ENCODE results near the gene PGA3.

The PGA3 gene

GRCh38 chr11:61168042-61168688 lies 35.1 kb upstream of the PGA3 start:
- no CpG with 5 or more reads among the region's 9 CpGs for WGBS (ENCODE audit: extremely low coverage, insufficient coverage, low lambda C conversion rate)

GRCh38 chr11:61168800-61169199 lies 34.5 kb upstream of the PGA3 start:
- H3K4me3 ChIP-seq (ENCODE audit: low read length): no peak overlapping the region
- no peak overlapping the region for H4K8ac ChIP-seq (ENCODE audit: low read depth, low read length)
- H3K4ac ChIP-seq (ENCODE audit: low read depth, low read length): no peak overlapping the region
- no peaks in the 10 kb centered on the region for H3K79me2 ChIP-seq (ENCODE audit: control insufficient read depth, insufficient read depth, low read length)
- H2BK5ac ChIP-seq (ENCODE audit: low read length): no peak overlapping the region
- no peaks in the 10 kb centered on the region for H3K36me3 ChIP-seq (ENCODE audit: control insufficient read depth, insufficient read depth, low read length)
- H3K27me3 ChIP-seq (ENCODE audit: insufficient read depth, low read length, poor library complexity): no peaks in the 10 kb centered on the region
- no peak overlapping the region for H2AK5ac ChIP-seq (ENCODE audit: low read length)
- H3K9ac ChIP-seq (ENCODE audit: low read length): no peak overlapping the region
- WGBS (ENCODE audit: extremely low coverage, insufficient coverage, low lambda C conversion rate): no CpG with 5 or more reads among the region's 1 CpG
- H3K4me2 ChIP-seq (ENCODE audit: low read length): no peak overlapping the region
- H3K79me1 ChIP-seq (ENCODE audit: low read length): no peaks in the 10 kb centered on the region
- H3K18ac ChIP-seq (ENCODE audit: low read length): no peak overlapping the region
- no peaks in the 10 kb centered on the region for H3K4me1 ChIP-seq (ENCODE audit: control insufficient read depth, low read depth, low read length)
- H3K27ac ChIP-seq (ENCODE audit: low read depth, low read length): no peak overlapping the region
- H3K23ac ChIP-seq (ENCODE audit: low read length): no peak overlapping the region
- DNase-seq: no peak
- H2BK120ac ChIP-seq (ENCODE audit: low read depth, low read length): no peak overlapping the region
- no peak overlapping the region for H4K5ac ChIP-seq (ENCODE audit: low read length)
- no peak overlapping the region for H2BK15ac ChIP-seq (replicated peaks; ENCODE audit: low read depth)
- H3K56ac ChIP-seq (ENCODE audit: low read length): no peak overlapping the region

More at GRCh38 chr11:61168042-61168688, 35.1 kb upstream of the PGA3 start:
- no peak overlapping the region for H2BK120ac ChIP-seq (ENCODE audit: low read depth, low read length)
- H2AK5ac ChIP-seq (ENCODE audit: low read length): no peak overlapping the region
- no peaks in the 10 kb centered on the region for H3K27me3 ChIP-seq (ENCODE audit: insufficient read depth, low read length, poor library complexity)
- no peak overlapping the region for H4K8ac ChIP-seq (ENCODE audit: low read depth, low read length)
- H3K4me1 ChIP-seq (ENCODE audit: control insufficient read depth, low read depth, low read length): no peaks in the 10 kb centered on the region
- H3K23ac ChIP-seq (ENCODE audit: low read length): no peak overlapping the region
- no peak overlapping the region for H2BK15ac ChIP-seq (replicated peaks; ENCODE audit: low read depth)
- H2BK5ac ChIP-seq (ENCODE audit: low read length): no peak overlapping the region
- no peak overlapping the region for H3K4me3 ChIP-seq (ENCODE audit: low read length)
- no peak overlapping the region for H3K18ac ChIP-seq (ENCODE audit: low read length)
- no peaks in the 10 kb centered on the region for H3K79me1 ChIP-seq (ENCODE audit: low read length)
- no peak overlapping the region for H3K9ac ChIP-seq (ENCODE audit: low read length)
- H3K4me2 ChIP-seq (ENCODE audit: low read length): no peak overlapping the region
- DNase-seq: no peak
- no peaks in the 10 kb centered on the region for H3K36me3 ChIP-seq (ENCODE audit: control insufficient read depth, insufficient read depth, low read length)
- no peak overlapping the region for H3K56ac ChIP-seq (ENCODE audit: low read length)
- H4K5ac ChIP-seq (ENCODE audit: low read length): no peak overlapping the region
- H3K27ac ChIP-seq (ENCODE audit: low read depth, low read length): no peak overlapping the region
- H3K79me2 ChIP-seq (ENCODE audit: control insufficient read depth, insufficient read depth, low read length): no peaks in the 10 kb centered on the region
- H3K4ac ChIP-seq (ENCODE audit: low read depth, low read length): no peak overlapping the region

GRCh38 chr11:61170566-61170965 lies 32.7 kb upstream of the PGA3 start:
- DNase-seq: no peak
- Histone ChIP-seq H3K18ac (ENCODE audit: low read length) (no peak overlapping the region), H3K79me2 (ENCODE audit: control insufficient read depth, insufficient read depth, low read length) (no peaks in the 10 kb centered on the region), H3K79me1 (ENCODE audit: low read length) (no peaks in the 10 kb centered on the region), H3K23ac (ENCODE audit: low read length) (no peak overlapping the region), H4K8ac (ENCODE audit: low read depth, low read length) (no peak overlapping the region), H3K36me3 (ENCODE audit: control insufficient read depth, insufficient read depth, low read length) (no peaks in the 10 kb centered on the region), H3K27me3 (ENCODE audit: insufficient read depth, low read length, poor library complexity) (no peaks in the 10 kb centered on the region), H3K9ac (ENCODE audit: low read length) (no peak overlapping the region), H3K4me2 (ENCODE audit: low read length) (no peak overlapping the region), H2AK5ac (ENCODE audit: low read length) (no peak overlapping the region), H3K4ac (ENCODE audit: low read depth, low read length) (no peak overlapping the region), H2BK15ac (replicated peaks; ENCODE audit: low read depth) (no peak overlapping the region), H2BK5ac (ENCODE audit: low read length) (no peak overlapping the region), H3K4me3 (ENCODE audit: low read length) (no peak overlapping the region), H3K56ac (ENCODE audit: low read length) (no peak overlapping the region), H3K27ac (ENCODE audit: low read depth, low read length) (no peak overlapping the region), H2BK120ac (ENCODE audit: low read depth, low read length) (no peak overlapping the region), H4K5ac (ENCODE audit: low read length) (no peak overlapping the region), H3K4me1 (ENCODE audit: control insufficient read depth, low read depth, low read length) (no peaks in the 10 kb centered on the region)
- no CpG with 5 or more reads among the region's 9 CpGs for WGBS (ENCODE audit: extremely low coverage, insufficient coverage, low lambda C conversion rate)

- no peak for DNase-seq
- Histone ChIP-seq H3K36me3 (ENCODE audit: control insufficient read depth, insufficient read depth, low read length) (no peaks in the 10 kb centered on the region), H3K9ac (ENCODE audit: low read length) (no peak overlapping the region), H3K56ac (ENCODE audit: low read length) (no peak overlapping the region), H3K4me2 (ENCODE audit: low read length) (no peak overlapping the region), H3K18ac (ENCODE audit: low read length) (no peak overlapping the region), H3K23ac (ENCODE audit: low read length) (no peak overlapping the region), H2AK5ac (ENCODE audit: low read length) (no peak overlapping the region), H3K27me3 (ENCODE audit: insufficient read depth, low read length, poor library complexity) (no peaks in the 10 kb centered on the region), H3K4ac (ENCODE audit: low read depth, low read length) (no peak overlapping the region), H3K79me1 (ENCODE audit: low read length) (no peaks in the 10 kb centered on the region), H3K4me1 (ENCODE audit: control insufficient read depth, low read depth, low read length) (no peaks in the 10 kb centered on the region), H2BK5ac (ENCODE audit: low read length) (no peak overlapping the region), H2BK15ac (replicated peaks; ENCODE audit: low read depth) (no peak overlapping the region), H3K79me2 (ENCODE audit: control insufficient read depth, insufficient read depth, low read length) (no peaks in the 10 kb centered on the region), H3K27ac (ENCODE audit: low read depth, low read length) (no peak overlapping the region), H4K5ac (ENCODE audit: low read length) (no peak overlapping the region), H3K4me3 (ENCODE audit: low read length) (no peak overlapping the region), H4K8ac (ENCODE audit: low read depth, low read length) (no peak overlapping the region), H2BK120ac (ENCODE audit: low read depth, low read length) (no peak overlapping the region)
- WGBS (ENCODE audit: extremely low coverage, insufficient coverage, low lambda C conversion rate): no CpG with 5 or more reads among the region's 3 CpGs
Observed at GRCh38 chr11:61171907-61172306, 31.4 kb upstream of the PGA3 start.

DNA sequence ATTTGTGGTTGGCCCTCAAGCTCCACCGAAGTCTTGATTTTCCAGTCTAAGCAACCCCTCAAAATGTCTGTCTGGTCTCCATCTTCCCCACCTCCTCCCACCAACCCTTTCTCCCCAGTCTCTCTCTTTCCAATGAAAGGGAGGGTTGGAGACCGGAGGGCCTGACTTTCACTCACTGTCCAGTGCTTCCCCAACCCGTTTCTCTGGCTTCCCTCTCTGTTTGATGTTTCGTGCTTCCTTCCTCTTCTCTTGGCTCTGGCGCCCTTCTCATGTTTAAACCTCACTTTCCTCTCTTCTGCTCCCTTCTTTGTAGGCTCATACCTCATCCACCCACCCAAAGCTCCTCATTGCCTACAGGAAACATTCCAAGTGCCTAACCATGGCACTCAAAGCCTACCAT lies 31.0 kb upstream of the PGA3 start:
- H3K79me2 ChIP-seq (ENCODE audit: control insufficient read depth, insufficient read depth, low read length): no peaks in the 10 kb centered on the region
- H4K8ac ChIP-seq (ENCODE audit: low read depth, low read length): no peak overlapping the region
- no peak overlapping the region for H3K4me2 ChIP-seq (ENCODE audit: low read length)
- no peak for DNase-seq
- no peak overlapping the region for H2BK5ac ChIP-seq (ENCODE audit: low read length)
- no peaks in the 10 kb centered on the region for H3K36me3 ChIP-seq (ENCODE audit: control insufficient read depth, insufficient read depth, low read length)
- H2BK120ac ChIP-seq (ENCODE audit: low read depth, low read length): no peak overlapping the region
- no peak overlapping the region for H3K56ac ChIP-seq (ENCODE audit: low read length)
- H3K4me3 ChIP-seq (ENCODE audit: low read length): no peak overlapping the region
- H3K27ac ChIP-seq (ENCODE audit: low read depth, low read length): no peak overlapping the region
- no peaks in the 10 kb centered on the region for H3K27me3 ChIP-seq (ENCODE audit: insufficient read depth, low read length, poor library complexity)
- no CpG with 5 or more reads among the region's 5 CpGs for WGBS (ENCODE audit: extremely low coverage, insufficient coverage, low lambda C conversion rate)
- H4K5ac ChIP-seq (ENCODE audit: low read length): no peak overlapping the region
- no peaks in the 10 kb centered on the region for H3K4me1 ChIP-seq (ENCODE audit: control insufficient read depth, low read depth, low read length)
- H2AK5ac ChIP-seq (ENCODE audit: low read length): no peak overlapping the region
- no peak overlapping the region for H3K4ac ChIP-seq (ENCODE audit: low read depth, low read length)
- H3K23ac ChIP-seq (ENCODE audit: low read length): no peak overlapping the region
- no peak overlapping the region for H3K9ac ChIP-seq (ENCODE audit: low read length)
- H3K18ac ChIP-seq (ENCODE audit: low read length): no peak overlapping the region
- no peaks in the 10 kb centered on the region for H3K79me1 ChIP-seq (ENCODE audit: low read length)
- H2BK15ac ChIP-seq (replicated peaks; ENCODE audit: low read depth): no peak overlapping the region

GRCh38 chr11:61172888-61173287 lies 30.4 kb upstream of the PGA3 start:
- WGBS (ENCODE audit: extremely low coverage, insufficient coverage, low lambda C conversion rate): no CpG with 5 or more reads among the region's 3 CpGs

More at GRCh38 chr11:61172888-61173287, 30.4 kb upstream of the PGA3 start:
- no peaks in the 10 kb centered on the region for H3K4me1 ChIP-seq (ENCODE audit: control insufficient read depth, low read depth, low read length)
- no peak for DNase-seq
- H3K56ac ChIP-seq (ENCODE audit: low read length): no peak overlapping the region
- no peak overlapping the region for H2BK120ac ChIP-seq (ENCODE audit: low read depth, low read length)
- no peak overlapping the region for H3K18ac ChIP-seq (ENCODE audit: low read length)
- no peak overlapping the region for H2AK5ac ChIP-seq (ENCODE audit: low read length)
- no peaks in the 10 kb centered on the region for H3K79me1 ChIP-seq (ENCODE audit: low read length)
- H2BK15ac ChIP-seq (replicated peaks; ENCODE audit: low read depth): no peak overlapping the region
- no peak overlapping the region for H3K23ac ChIP-seq (ENCODE audit: low read length)
- no peak overlapping the region for H3K4me3 ChIP-seq (ENCODE audit: low read length)
- H3K36me3 ChIP-seq (ENCODE audit: control insufficient read depth, insufficient read depth, low read length): no peaks in the 10 kb centered on the region
- H2BK5ac ChIP-seq (ENCODE audit: low read length): no peak overlapping the region
- no peak overlapping the region for H4K8ac ChIP-seq (ENCODE audit: low read depth, low read length)
- H3K27ac ChIP-seq (ENCODE audit: low read depth, low read length): no peak overlapping the region
- H4K5ac ChIP-seq (ENCODE audit: low read length): no peak overlapping the region
- H3K27me3 ChIP-seq (ENCODE audit: insufficient read depth, low read length, poor library complexity): no peaks in the 10 kb centered on the region
- no peak overlapping the region for H3K9ac ChIP-seq (ENCODE audit: low read length)
- no peaks in the 10 kb centered on the region for H3K79me2 ChIP-seq (ENCODE audit: control insufficient read depth, insufficient read depth, low read length)
- H3K4me2 ChIP-seq (ENCODE audit: low read length): no peak overlapping the region
- H3K4ac ChIP-seq (ENCODE audit: low read depth, low read length): no peak overlapping the region
